HepG2 (cell line): ENCODE data around the gene ADSS2. TPM values are rescaled to one million over a fixed set of nuclear protein-coding genes. Genes with fewer than 3 reads are reported as not detected.

ENCODE experiments used
- ATAC-seq: fragments of 200-7000 bp; cut with Tn5 transposase; 3 replicates; pipeline ENCODE4 v1.9.1; 2020; ENCODE audit warnings: mild to moderate bottlenecking, moderate library complexity
- BruUV-seq: library from RNA; stranded (reverse); fragments of 400-500 nt; replicated peaks from 2 replicates; lab custom pipeline; 2021; lab: Mats Ljungman, UMichigan
- CTCF ChIA-PET: fragments of 300-600 bp; formaldehyde crosslinking; extraction: SDS; loops from one replicate; lab custom pipeline; 2021; ENCODE audit warnings: low total read pairs, inconsistent platforms, low intra/inter-chr PET ratio; lab: Yijun Ruan, JAX
- POLR2A ChIA-PET: fragments of 350-600 bp; sonication (Branson Sonifier 250); formaldehyde crosslinking; loops from one replicate; lab custom pipeline; 2020; ENCODE audit warnings: antibody characterized with exemption, inconsistent platforms; lab: Yijun Ruan, JAX
- DNase-seq: peaks from one replicate; pipeline ENCODE4 v3.0.0-alpha.2; 2015; ENCODE audit warnings: low spot score
- FAIRE-seq: peaks from 3 replicates; lab custom pipeline; 2011; peaks lifted over from hg19 to GRCh38; lab: Jason Lieb, UNC
- H2AFZ ChIP-seq: one replicate; pipeline ENCODE4 v1.6.1; 2011; ENCODE audit warnings: low read length, inconsistent platforms
- H3K27ac ChIP-seq: fragments of 300-600 bp; 3 replicates; pipeline ENCODE4 v1.8.0; 2011; ENCODE audit warnings: mixed run types, mild to moderate bottlenecking, mixed read lengths, low read length, inconsistent platforms; ENCODE audit not compliant: insufficient read depth; ENCODE audit errors: extremely low read length
- H3K27me3 ChIP-seq, 2 experiments: fragments of 200-600 bp in 1 of 2; 2 replicates in 1 of 2; 3 replicates in 1 of 2; pipeline versions ENCODE4 v1.6.0 to v1.8.0; 2011; ENCODE audit warnings: low read length in 2 of 2, mild to moderate bottlenecking in 2 of 2, moderate library complexity in 2 of 2, inconsistent platforms in 1 of 2; ENCODE audit not compliant: insufficient read depth in 2 of 2, control insufficient read depth in 1 of 2
- H3K36me3 ChIP-seq, 2 experiments: fragments of 200-600 bp in 1 of 2; replicated peaks in 1 of 2; 2 replicates in 1 of 2; 3 replicates in 1 of 2; pipeline versions ENCODE4 v1.5.1 to v1.8.0; 2011; ENCODE audit warnings: low read length in 2 of 2, inconsistent platforms in 1 of 2; ENCODE audit not compliant: insufficient read depth in 2 of 2, control insufficient read depth in 1 of 2
- H3K4me1 ChIP-seq: 2 replicates; pipeline ENCODE4 v1.5.1; 2012; ENCODE audit warnings: low read length, inconsistent platforms; ENCODE audit not compliant: insufficient read depth
- H3K4me2 ChIP-seq: 2 replicates; pipeline ENCODE4 v1.6.0; 2011; ENCODE audit warnings: low read depth, low read length, inconsistent platforms
- H3K4me3 ChIP-seq, 3 experiments: fragments of 200-600 bp in 1 of 3; sonication (generic), shearing (Covaris generic) in 1 of 3; replicated peaks in 1 of 3; 2 replicates each; pipeline ENCODE4 v1.5.1; 2011 to 2016; ENCODE audit warnings: low read length in 3 of 3, inconsistent platforms in 2 of 3, low read depth in 2 of 3, mild to moderate bottlenecking in 2 of 3, control low read depth in 1 of 3, mixed read lengths in 1 of 3; ENCODE audit not compliant: insufficient read depth in 1 of 3
- H3K79me2 ChIP-seq: one replicate; pipeline ENCODE4 v1.6.1; 2011; ENCODE audit warnings: low read length, inconsistent platforms; ENCODE audit not compliant: insufficient read depth
- H3K9ac ChIP-seq: 2 replicates; pipeline ENCODE4 v1.6.0; 2011; ENCODE audit warnings: mild to moderate bottlenecking, low read depth, low read length, inconsistent platforms; ENCODE audit not compliant: insufficient read depth
- H3K9me3 ChIP-seq: 2 replicates; pipeline ENCODE4 v1.5.1; 2012; ENCODE audit warnings: mild to moderate bottlenecking, low read length
- H4K20me1 ChIP-seq: 2 replicates; pipeline ENCODE4 v1.6.0; 2011; ENCODE audit warnings: inconsistent platforms, mild to moderate bottlenecking, low read length, moderate library complexity; ENCODE audit not compliant: insufficient read depth
- DBP ChIP-seq: sonication (generic); formaldehyde crosslinking; IDR thresholded peaks from 2 replicates; pipeline ENCODE4 v1.4.0; 2020; ENCODE audit warnings: missing genetic modification reagents; ENCODE audit errors: not compliant biosample characterization
- KMT2B ChIP-seq: IDR thresholded peaks from 2 replicates; pipeline ENCODE4 v1.6.1; 2016; ENCODE audit warnings: missing genetic modification reagents, missing compliant biosample characterization
- MED13 ChIP-seq: sonication (generic); formaldehyde crosslinking; IDR thresholded peaks from 2 replicates; pipeline ENCODE4 v1.5.0; 2020; ENCODE audit warnings: missing genetic modification reagents
- PRDM10 ChIP-seq: sonication (generic); formaldehyde crosslinking; IDR thresholded peaks from 2 replicates; pipeline ENCODE4 v1.4.0; 2020; ENCODE audit warnings: low read depth, missing genetic modification reagents
- RXRB ChIP-seq: IDR thresholded peaks from 2 replicates; pipeline ENCODE4 v1.6.1; 2016; ENCODE audit warnings: borderline replicate concordance, missing genetic modification reagents, missing compliant biosample characterization
- THAP9 ChIP-seq: sonication (generic); formaldehyde crosslinking; IDR thresholded peaks from 2 replicates; pipeline ENCODE4; 2020; ENCODE audit warnings: missing genetic modification reagents, mild to moderate bottlenecking, borderline replicate concordance
- ZFYVE20 ChIP-seq: sonication (generic); formaldehyde crosslinking; IDR thresholded peaks from 2 replicates; pipeline ENCODE4 v1.8.0; 2023; ENCODE audit warnings: low read depth, mild to moderate bottlenecking, moderate library complexity, missing genetic modification reagents, borderline replicate concordance
- ZNF253 ChIP-seq: sonication (generic); formaldehyde crosslinking; IDR thresholded peaks from 2 replicates; pipeline ENCODE4 v1.8.0; 2022; ENCODE audit warnings: mild to moderate bottlenecking, missing genetic modification reagents, borderline replicate concordance
- ZNF720 ChIP-seq: sonication (generic); formaldehyde crosslinking; IDR thresholded peaks from 2 replicates; pipeline ENCODE4 v1.4.0; 2020; ENCODE audit warnings: missing genetic modification reagents
- ZNF878 ChIP-seq: sonication (generic); formaldehyde crosslinking; IDR thresholded peaks from 2 replicates; pipeline ENCODE4 v1.8.1; 2023; ENCODE audit warnings: mild to moderate bottlenecking, missing genetic modification reagents, moderate library complexity
- WGBS: methylation state at CpG from one replicate; pipeline ENCODE4 v1.1.6; 2017; ENCODE audit warnings: low lambda C conversion rate; 5-methylcytosine and 5-hydroxymethylcytosine counted together
- in situ Hi-C: cut with HindIII; loops from 2 replicates; pipeline ENCODE4 v1.10.0; 2017; ENCODE audit warnings: low pct_unique_long_range_greater_than_20kb; ENCODE audit not compliant: extremely low pct_ligation_motif_present
- intact Hi-C: fragments of 100-400 bp; cut with micrococcal nuclease; formaldehyde crosslinking; loops from one replicate; pipeline ENCODE4 v1.10.0; 2022; ENCODE audit not compliant: unreplicated experiment
- polyA plus RNA-seq, 8 experiments: library from polyadenylated mRNA; depleted of rRNA in 3 of 8; stranded (reverse) in 7 of 8; unstranded in 1 of 8; fragments of >200 nt; fragmentation: Illumina TruSeq in 4 of 8; extraction: Trizol in 4 of 8; gene quantifications; 2 replicates each; pipeline versions ENCODE4 v1.2.1 to v1.2.3, GENCODE V29; 2011 to 2016; ENCODE audit warnings: low read depth in 4 of 8, missing spikeins in 1 of 8, mixed read lengths in 1 of 8; ENCODE audit not compliant: insufficient read depth in 1 of 8
- total RNA-seq, 5 experiments: library from RNA; depleted of rRNA; stranded (reverse); fragments of >200 nt; fragmentation: Illumina TruSeq; extraction: Trizol; gene quantifications; 2 replicates each; pipeline ENCODE4 v1.2.3, GENCODE V29; 2016; ENCODE audit warnings: low read depth in 1 of 5
- TF ChIP-seq, protein P1 (sequence below): IDR thresholded peaks from 2 replicates; pipeline ENCODE4 v1.6.1; 2016; ENCODE audit warnings: missing compliant biosample characterization, missing genetic modification reagents, borderline replicate concordance

Gene ADSS2
- total and polyA plus RNA-seq, 2 of the 13 experiments (the other 11 are each of a cell fraction or from before 2014, with no cell fraction given), result 15.1 to 43.4 TPM

- Histone ChIP-seq H3K27ac (no peak overlapping the region), H3K79me2 (no peaks in the 10 kb centered on the region), H3K4me1 (no peaks in the 10 kb centered on the region), H3K27me3 (no peaks in the 10 kb centered on the region), H3K4me2 (no peak overlapping the region), H3K9ac (no peak overlapping the region), H3K4me3 (no peak overlapping the region), H3K9me3 (no peaks in the 10 kb centered on the region), H3K36me3 (no peaks in the 10 kb centered on the region), H2AFZ (no peak overlapping the region), H4K20me1 (no peaks in the 10 kb centered on the region)
- ChIA-PET CTCF (no interaction called here), POLR2A (no interaction called here)
- FAIRE-seq (no peak), ATAC-seq (no peak), DNase-seq (no peak)
- TF ChIP-seq MED13 (CRISPR knock-in tag), result no peak
- no peak for TF ChIP-seq DBP (CRISPR knock-in tag)
- TF ChIP-seq THAP9 (CRISPR knock-in tag), result no peak
- TF ChIP-seq ZNF720 (CRISPR knock-in tag), result no peak
- TF ChIP-seq, protein P1, sequence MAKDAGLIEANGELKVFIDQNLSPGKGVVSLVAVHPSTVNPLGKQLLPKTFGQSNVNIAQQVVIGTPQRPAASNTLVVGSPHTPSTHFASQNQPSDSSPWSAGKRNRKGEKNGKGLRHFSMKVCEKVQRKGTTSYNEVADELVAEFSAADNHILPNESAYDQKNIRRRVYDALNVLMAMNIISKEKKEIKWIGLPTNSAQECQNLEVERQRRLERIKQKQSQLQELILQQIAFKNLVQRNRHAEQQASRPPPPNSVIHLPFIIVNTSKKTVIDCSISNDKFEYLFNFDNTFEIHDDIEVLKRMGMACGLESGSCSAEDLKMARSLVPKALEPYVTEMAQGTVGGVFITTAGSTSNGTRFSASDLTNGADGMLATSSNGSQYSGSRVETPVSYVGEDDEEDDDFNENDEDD (CRISPR knock-in tag), result no peak
- TF ChIP-seq ZNF878 (CRISPR knock-in tag), result no peak
- no peak for TF ChIP-seq KMT2B (CRISPR knock-in tag)
- TF ChIP-seq RXRB (CRISPR knock-in tag), result no peak
- no peak for TF ChIP-seq PRDM10 (CRISPR knock-in tag)
- no peak for TF ChIP-seq ZNF253 (CRISPR knock-in tag)
- no peak for TF ChIP-seq ZFYVE20 (CRISPR knock-in tag)
- intact Hi-C loops, result no loop called here
- in situ Hi-C loops, result no loop called here
- WGBS, result 51% methylated on average over 7 of the region's 7 CpGs
- no TSS peak for BruUV-seq
Measured at GRCh38 chr1:244381878-244382565, 69.7 kb downstream of the ADSS2 start.
